OCI-LY3 (cell line): ENCODE results near the gene PAK5.

Source experiments
- CTCF ChIP-seq: fragments of 200-600, 300-600 bp; sonication (generic); IDR thresholded peaks from 2 replicates; pipeline ENCODE4 v1.5.1; 2014; ENCODE audit warnings: antibody characterized with exemption, low read length, low read depth
- EZH2phosphoT487 ChIP-seq: fragments of 200-600 bp; shearing (Covaris generic); IDR thresholded peaks from 2 replicates; pipeline ENCODE4 v1.6.1; 2018; ENCODE audit warnings: antibody characterized with exemption, mixed run types, low read depth

GRCh38 chr20:9677100-9677623, 161.7 kb downstream of the PAK5 start:
- TF ChIP-seq CTCF (no peak), EZH2phosphoT487 (no peak)
